ENCODE data around the gene CXCR1. TPM values are rescaled to one million over a fixed set of nuclear protein-coding genes. Genes with fewer than 3 reads are reported as not detected.
A peak's percentile ranks its signal among the peaks of the same experiment; 100 is the strongest.

Gene CXCR1
- total and polyA plus RNA-seq, 9 of the 15 experiments (the other 6 are each of a cell fraction or from before 2014, with no cell fraction given): not detected

DNA sequence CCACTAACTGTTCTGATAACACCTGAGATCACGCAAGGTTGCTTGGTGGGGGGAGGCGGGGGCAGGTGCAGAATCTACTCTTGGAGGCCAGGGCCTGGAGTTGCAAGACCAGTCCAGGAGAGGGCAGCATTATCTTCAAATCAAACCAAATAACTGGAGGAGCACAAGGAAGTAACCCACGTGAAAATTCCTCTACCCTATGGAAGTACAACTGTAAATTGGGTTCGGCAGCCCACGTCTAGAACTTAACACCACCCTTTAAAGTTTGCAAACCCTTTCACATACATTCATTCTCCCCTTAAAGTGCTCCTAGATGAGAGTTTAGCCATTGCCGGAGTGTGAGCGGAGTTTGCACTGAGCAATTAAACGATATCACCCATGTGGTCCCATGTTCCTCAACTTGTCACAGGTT lies 19.6 kb upstream of the CXCR1 start (continued):
- TF ChIP-seq JUND (IDR thresholded peaks at IDR 0.05; ENCODE audit: borderline replicate concordance, low read depth, low read length) (peak; percentile 15; the same call in 1 of the 2 replicates), JUND (tag; IDR thresholded peaks at IDR 0.05; ENCODE audit: borderline replicate concordance, low read depth, low read length) (no peak), ZNF644 (tag; IDR thresholded peaks at IDR 0.05; ENCODE audit: low read depth) (no peak), KAT2B (IDR thresholded peaks at IDR 0.05; ENCODE audit: low read depth, low read length) (no peak), XRCC3 (IDR thresholded peaks at IDR 0.05) (no peak), TBP (optimal IDR thresholded peaks at IDR 0.05; ENCODE audit: low read depth, low read length) (peak; percentile 24), TCFL5 (CRISPR knock-in tag; conservative IDR thresholded peaks at IDR 0.05) (no peak), MYC (IDR thresholded peaks at IDR 0.05; ENCODE audit: low read depth, low read length) (peak; percentile 50; the same call in 1 of the 2 replicates), MYC (CRISPR knock-in tag; IDR thresholded peaks at IDR 0.05; ENCODE audit: borderline replicate concordance, low read depth) (no peak), EHMT2 (IDR thresholded peaks at IDR 0.05) (0 out of 2 replicates have a peak, but pooled peaks have one; percentile 14), LEF1 (IDR thresholded peaks at IDR 0.05) (no peak)
- TF ChIP-seq, protein P1, sequence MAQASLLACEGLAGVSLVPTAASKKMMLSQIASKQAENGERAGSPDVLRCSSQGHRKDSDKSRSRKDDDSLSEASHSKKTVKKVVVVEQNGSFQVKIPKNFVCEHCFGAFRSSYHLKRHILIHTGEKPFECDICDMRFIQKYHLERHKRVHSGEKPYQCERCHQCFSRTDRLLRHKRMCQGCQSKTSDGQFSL (CRISPR knock-in tag; IDR thresholded peaks at IDR 0.05): no peak
- TF ChIP-seq, protein P1 (tag; IDR thresholded peaks at IDR 0.05): 0 out of 4 replicates have a peak, but pooled peaks of 1 of the 2 experiments have one; percentile 24
- TF ChIP-seq, protein P2, sequence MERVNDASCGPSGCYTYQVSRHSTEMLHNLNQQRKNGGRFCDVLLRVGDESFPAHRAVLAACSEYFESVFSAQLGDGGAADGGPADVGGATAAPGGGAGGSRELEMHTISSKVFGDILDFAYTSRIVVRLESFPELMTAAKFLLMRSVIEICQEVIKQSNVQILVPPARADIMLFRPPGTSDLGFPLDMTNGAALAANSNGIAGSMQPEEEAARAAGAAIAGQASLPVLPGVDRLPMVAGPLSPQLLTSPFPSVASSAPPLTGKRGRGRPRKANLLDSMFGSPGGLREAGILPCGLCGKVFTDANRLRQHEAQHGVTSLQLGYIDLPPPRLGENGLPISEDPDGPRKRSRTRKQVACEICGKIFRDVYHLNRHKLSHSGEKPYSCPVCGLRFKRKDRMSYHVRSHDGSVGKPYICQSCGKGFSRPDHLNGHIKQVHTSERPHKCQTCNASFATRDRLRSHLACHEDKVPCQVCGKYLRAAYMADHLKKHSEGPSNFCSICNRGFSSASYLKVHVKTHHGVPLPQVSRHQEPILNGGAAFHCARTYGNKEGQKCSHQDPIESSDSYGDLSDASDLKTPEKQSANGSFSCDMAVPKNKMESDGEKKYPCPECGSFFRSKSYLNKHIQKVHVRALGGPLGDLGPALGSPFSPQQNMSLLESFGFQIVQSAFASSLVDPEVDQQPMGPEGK (CRISPR knock-in tag; IDR thresholded peaks at IDR 0.05; ENCODE audit: borderline replicate concordance): no peak
- TF ChIP-seq, protein P3, sequence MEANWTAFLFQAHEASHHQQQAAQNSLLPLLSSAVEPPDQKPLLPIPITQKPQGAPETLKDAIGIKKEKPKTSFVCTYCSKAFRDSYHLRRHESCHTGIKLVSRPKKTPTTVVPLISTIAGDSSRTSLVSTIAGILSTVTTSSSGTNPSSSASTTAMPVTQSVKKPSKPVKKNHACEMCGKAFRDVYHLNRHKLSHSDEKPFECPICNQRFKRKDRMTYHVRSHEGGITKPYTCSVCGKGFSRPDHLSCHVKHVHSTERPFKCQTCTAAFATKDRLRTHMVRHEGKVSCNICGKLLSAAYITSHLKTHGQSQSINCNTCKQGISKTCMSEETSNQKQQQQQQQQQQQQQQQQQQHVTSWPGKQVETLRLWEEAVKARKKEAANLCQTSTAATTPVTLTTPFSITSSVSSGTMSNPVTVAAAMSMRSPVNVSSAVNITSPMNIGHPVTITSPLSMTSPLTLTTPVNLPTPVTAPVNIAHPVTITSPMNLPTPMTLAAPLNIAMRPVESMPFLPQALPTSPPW (CRISPR knock-in tag; IDR thresholded peaks at IDR 0.05): peak; percentile 61
- TF ChIP-seq, protein P4, sequence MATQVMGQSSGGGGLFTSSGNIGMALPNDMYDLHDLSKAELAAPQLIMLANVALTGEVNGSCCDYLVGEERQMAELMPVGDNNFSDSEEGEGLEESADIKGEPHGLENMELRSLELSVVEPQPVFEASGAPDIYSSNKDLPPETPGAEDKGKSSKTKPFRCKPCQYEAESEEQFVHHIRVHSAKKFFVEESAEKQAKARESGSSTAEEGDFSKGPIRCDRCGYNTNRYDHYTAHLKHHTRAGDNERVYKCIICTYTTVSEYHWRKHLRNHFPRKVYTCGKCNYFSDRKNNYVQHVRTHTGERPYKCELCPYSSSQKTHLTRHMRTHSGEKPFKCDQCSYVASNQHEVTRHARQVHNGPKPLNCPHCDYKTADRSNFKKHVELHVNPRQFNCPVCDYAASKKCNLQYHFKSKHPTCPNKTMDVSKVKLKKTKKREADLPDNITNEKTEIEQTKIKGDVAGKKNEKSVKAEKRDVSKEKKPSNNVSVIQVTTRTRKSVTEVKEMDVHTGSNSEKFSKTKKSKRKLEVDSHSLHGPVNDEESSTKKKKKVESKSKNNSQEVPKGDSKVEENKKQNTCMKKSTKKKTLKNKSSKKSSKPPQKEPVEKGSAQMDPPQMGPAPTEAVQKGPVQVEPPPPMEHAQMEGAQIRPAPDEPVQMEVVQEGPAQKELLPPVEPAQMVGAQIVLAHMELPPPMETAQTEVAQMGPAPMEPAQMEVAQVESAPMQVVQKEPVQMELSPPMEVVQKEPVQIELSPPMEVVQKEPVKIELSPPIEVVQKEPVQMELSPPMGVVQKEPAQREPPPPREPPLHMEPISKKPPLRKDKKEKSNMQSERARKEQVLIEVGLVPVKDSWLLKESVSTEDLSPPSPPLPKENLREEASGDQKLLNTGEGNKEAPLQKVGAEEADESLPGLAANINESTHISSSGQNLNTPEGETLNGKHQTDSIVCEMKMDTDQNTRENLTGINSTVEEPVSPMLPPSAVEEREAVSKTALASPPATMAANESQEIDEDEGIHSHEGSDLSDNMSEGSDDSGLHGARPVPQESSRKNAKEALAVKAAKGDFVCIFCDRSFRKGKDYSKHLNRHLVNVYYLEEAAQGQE (IDR thresholded peaks at IDR 0.05; ENCODE audit: borderline replicate concordance): peak; percentile 33; the same call in 1 of the 2 replicates
- TF ChIP-seq, protein P4 (CRISPR knock-in tag; IDR thresholded peaks at IDR 0.05; ENCODE audit: low read depth): no peak
